Peyer's patch (tissue), 4 donors: Measurements from ENCODE around the gene B3GAT1.

Source experiments
- POLR2A ChIP-seq, 2 donors: fragments of 450-650 bp; IDR thresholded peaks; one replicate each; pipeline ENCODE4 v1.5.1; 2017; ENCODE audit warnings: antibody characterized with exemption in 2 of 2, mild to moderate bottlenecking in 2 of 2, moderate library complexity in 2 of 2
- TF ChIP-seq, protein P1 (sequence below), 6 experiments: fragments of 450-650 bp in 4 of 6; fragments of 200-600 bp in 2 of 6; sonication (generic) in 1 of 6; IDR thresholded peaks; one replicate each; pipeline ENCODE4 v1.5.1; 2017 to 2019; ENCODE audit warnings: antibody characterized with exemption in 6 of 6, mild to moderate bottlenecking in 3 of 6, moderate library complexity in 1 of 6

DNA sequence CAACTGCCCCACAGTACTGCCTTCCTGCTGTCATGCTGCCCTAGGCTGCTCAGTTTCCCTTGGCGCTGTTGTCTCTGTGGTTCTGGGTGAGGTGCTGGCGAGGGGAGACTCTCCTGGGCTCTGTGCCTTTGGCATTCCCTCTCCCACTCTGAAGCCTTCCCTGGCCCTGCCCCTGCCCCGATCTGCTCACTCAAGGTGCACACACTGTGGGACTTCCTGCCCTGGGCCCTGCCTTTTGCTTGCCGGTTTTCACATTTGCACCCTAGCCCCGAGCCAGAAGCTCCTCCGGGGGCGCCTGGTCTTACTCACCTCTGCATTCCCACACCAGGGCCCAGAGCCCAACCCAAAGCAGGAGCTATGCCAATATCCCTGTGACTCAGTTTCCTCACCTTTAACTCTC is 12.0 kb downstream of the B3GAT1 start:
- TF ChIP-seq, protein P1, sequence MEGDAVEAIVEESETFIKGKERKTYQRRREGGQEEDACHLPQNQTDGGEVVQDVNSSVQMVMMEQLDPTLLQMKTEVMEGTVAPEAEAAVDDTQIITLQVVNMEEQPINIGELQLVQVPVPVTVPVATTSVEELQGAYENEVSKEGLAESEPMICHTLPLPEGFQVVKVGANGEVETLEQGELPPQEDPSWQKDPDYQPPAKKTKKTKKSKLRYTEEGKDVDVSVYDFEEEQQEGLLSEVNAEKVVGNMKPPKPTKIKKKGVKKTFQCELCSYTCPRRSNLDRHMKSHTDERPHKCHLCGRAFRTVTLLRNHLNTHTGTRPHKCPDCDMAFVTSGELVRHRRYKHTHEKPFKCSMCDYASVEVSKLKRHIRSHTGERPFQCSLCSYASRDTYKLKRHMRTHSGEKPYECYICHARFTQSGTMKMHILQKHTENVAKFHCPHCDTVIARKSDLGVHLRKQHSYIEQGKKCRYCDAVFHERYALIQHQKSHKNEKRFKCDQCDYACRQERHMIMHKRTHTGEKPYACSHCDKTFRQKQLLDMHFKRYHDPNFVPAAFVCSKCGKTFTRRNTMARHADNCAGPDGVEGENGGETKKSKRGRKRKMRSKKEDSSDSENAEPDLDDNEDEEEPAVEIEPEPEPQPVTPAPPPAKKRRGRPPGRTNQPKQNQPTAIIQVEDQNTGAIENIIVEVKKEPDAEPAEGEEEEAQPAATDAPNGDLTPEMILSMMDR (IDR thresholded peaks at IDR 0.05) = no peak
- TF ChIP-seq POLR2A (IDR thresholded peaks at IDR 0.05) = no peak
